GM13976 (cell line): ENCODE results near the gene NBEA.

Source experiments
- DNase-seq: peaks from one replicate; pipeline ENCODE4 v3.0.0; 2012; ENCODE audit warnings: low spot score
- CTCF ChIP-seq: IDR thresholded peaks from 2 replicates; pipeline ENCODE4 v1.5.1; 2012; ENCODE audit warnings: borderline replicate concordance, mild to moderate bottlenecking; ENCODE audit not compliant: insufficient read depth; ENCODE audit errors: extremely low read depth, missing control alignments, control extremely low read depth
- in situ Hi-C: fragments of 300-500 bp; cut with MboI; formaldehyde crosslinking; loops from one replicate; pipeline ENCODE4 v1.12.0; 2022; ENCODE audit warnings: low sequenced_read_pairs, mixed read lengths, inconsistent platforms; ENCODE audit not compliant: unreplicated experiment

The NBEA gene

DNA sequence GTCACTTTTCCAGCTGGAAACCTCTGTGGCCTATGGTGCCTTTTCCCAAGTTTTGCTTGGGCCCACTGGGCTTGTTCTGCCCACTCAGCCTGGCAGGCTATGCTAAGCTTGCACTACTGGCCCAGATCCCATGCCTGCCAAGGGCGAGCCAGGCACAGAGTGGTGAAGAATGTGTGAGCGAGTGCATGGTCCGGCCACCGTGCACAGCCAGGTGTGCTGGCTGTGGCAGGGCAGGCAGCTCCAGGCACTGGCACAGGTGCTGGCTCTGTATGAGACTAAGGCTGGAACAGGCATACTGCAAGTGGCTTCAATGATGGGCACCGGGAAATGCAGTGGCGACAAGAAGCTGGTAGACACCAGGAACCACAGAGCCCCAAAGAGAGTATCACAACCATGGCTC is 584.5 kb downstream of the NBEA start:
- DNase-seq: no peak
- in situ Hi-C loops: no loop called here
- no peak for TF ChIP-seq CTCF

- TF ChIP-seq CTCF: no peak
- no peak for DNase-seq
- in situ Hi-C loops: no loop called here
These were observed 585.4 kb downstream of the NBEA start for GRCh38 chr13:35527451-35527850.

DNA sequence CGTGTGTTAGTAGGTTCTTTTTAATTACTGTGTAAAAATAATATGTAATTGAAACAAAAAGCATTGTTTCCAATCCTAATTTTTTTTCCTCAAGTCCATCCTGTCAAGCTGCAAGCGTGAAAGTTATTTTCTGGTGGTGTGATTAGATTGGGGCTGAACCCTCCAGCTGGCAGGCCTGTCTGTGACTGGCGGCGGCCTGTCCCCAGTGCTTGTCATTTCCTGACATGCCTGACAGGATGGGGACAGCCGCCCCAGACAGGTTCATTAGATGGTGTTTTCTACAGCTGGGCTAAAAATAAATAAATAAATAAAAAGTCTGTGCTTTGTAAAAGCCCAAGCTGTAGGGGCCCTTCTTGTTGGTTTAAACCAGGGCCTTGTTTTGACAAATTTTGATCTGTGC is 588.1 kb downstream of the NBEA start:
- DNase-seq: no peak
- in situ Hi-C loops: no loop called here

DNA sequence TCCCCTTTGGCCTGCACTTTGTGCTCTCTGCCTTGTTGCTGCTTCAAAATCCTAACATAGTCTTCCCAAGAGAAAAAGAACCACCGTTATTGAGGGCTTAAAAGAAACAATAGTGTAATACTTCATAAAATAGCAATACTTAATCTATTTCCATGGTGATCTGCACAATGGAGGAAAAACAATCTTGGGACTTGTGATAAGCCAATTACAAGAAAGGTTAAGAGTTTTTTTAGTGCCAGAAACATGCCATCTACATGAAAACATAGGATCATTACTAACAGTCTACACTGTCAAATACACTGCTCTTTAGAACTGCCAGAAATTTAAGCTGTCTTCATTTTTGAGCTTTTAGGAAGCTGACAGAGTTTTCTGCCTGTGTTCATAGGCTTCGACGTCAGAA is 588.5 kb downstream of the NBEA start:
- no peak for TF ChIP-seq CTCF

More for the DNA sequence above, 588.1 kb downstream of the NBEA start:
- TF ChIP-seq CTCF: no peak

GRCh38 chr13:35531526-35531925 is 589.5 kb downstream of the NBEA start:
- DNase-seq: no peak
- no peak for TF ChIP-seq CTCF
- in situ Hi-C loops: no loop called here

More for the DNA sequence above, 588.5 kb downstream of the NBEA start:
- in situ Hi-C loops: no loop called here
- DNase-seq: no peak

DNA sequence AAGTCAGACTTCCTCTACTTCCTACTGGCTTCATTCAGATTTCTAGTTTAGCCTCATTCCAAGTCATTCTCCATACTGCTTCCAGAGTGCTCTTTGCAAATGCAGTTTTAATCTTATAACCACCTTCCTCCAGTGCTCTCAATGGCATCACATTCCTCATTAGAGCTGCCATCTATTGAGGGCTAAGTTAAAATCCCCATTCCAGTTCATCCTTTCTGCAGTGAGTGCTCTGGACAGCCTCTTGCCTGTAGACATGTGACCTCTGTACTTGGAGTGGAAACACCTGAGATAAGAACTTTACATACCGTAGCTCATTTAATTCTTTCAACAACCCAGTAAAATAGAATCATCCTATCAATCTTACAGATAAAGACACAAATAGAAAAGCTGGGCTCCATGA is 592.3 kb downstream of the NBEA start:
- no peak for TF ChIP-seq CTCF
- DNase-seq: no peak

DNA sequence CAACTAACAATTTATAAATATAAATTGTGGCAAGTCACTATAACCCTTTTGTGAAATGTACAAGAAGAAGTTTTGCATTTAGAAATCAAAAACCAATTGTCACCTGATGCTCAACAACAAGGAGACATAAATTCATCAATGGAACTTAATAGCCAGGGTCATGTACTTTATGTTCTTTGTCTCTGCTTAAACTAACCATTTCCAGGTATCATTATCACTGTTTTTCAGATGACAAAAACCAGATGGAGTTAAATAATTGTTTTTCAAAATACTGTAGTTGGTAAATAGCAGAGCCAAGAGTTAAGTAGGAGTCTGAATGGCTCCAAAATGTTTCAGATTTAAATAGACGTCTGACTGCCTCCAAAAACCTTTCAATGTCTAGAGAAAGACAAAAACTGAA is 606.7 kb downstream of the NBEA start:
- no peak for DNase-seq
- in situ Hi-C loops: no loop called here
- no peak for TF ChIP-seq CTCF

More for the DNA sequence above, 592.3 kb downstream of the NBEA start:
- in situ Hi-C loops: no loop called here
